ENCODE results near the gene RFWD3.
"Not testable (repeated sequence)": the region's sequence is repeated elsewhere in the genome, so short reads cannot be mapped to it uniquely, and the experiment has no call there.

Gene RFWD3

DNA sequence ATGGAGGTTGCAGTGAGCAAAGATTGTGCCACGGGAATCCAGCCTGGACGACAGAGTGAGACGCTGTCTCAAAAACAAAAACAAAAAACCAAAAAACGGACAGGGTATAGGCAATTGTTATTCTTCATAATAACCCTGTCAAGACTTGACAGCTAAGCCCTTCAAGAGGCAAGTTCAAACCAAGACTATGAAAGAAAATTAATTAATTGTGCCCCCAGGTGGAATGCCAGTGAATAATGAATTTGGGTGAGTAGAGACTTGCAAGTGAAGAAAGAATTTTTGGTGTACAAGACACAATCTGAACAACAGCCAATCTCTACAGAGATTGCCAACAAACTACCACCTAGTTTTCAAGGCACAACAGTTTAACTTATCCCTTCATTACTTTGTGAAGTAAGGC lies 6.3 kb downstream of the RFWD3 start:
- Histone ChIP-seq H3K9ac (ENCODE audit: low read length) (no peak overlapping the region), H3K36me3 (ENCODE audit: control insufficient read depth, insufficient read depth, low read length) (peaks cover 19% of the 10 kb centered on the region), H3K27ac (ENCODE audit: low read depth, low read length) (no peak overlapping the region), H3K56ac (ENCODE audit: low read length) (no peak overlapping the region), H3K4me1 (ENCODE audit: control insufficient read depth, low read depth, low read length) (no peaks in the 10 kb centered on the region), H2BK120ac (ENCODE audit: low read depth, low read length) (no peak overlapping the region), H2BK5ac (ENCODE audit: low read length) (no peak overlapping the region), H3K79me1 (ENCODE audit: low read length) (peaks cover 23% of the 10 kb centered on the region), H3K4me2 (ENCODE audit: low read length) (no peak overlapping the region), H4K8ac (ENCODE audit: low read depth, low read length) (no peak overlapping the region), H3K79me2 (ENCODE audit: control insufficient read depth, insufficient read depth, low read length) (peaks cover 73% of the 10 kb centered on the region), H2AK5ac (ENCODE audit: low read length) (no peak overlapping the region), H3K4me3 (ENCODE audit: low read length) (no peak overlapping the region), H3K27me3 (ENCODE audit: insufficient read depth, low read length, poor library complexity) (no peaks in the 10 kb centered on the region), H3K4ac (ENCODE audit: low read depth, low read length) (no peak overlapping the region), H3K23ac (ENCODE audit: low read length) (no peak overlapping the region), H2BK15ac (replicated peaks; ENCODE audit: low read depth) (no peak overlapping the region), H3K18ac (ENCODE audit: low read length) (no peak overlapping the region), H4K5ac (ENCODE audit: low read length) (no peak overlapping the region)
- DNase-seq, result no peak
- WGBS (ENCODE audit: extremely low coverage, insufficient coverage, low lambda C conversion rate), result no CpG with 5 or more reads among the region's 4 CpGs

GRCh38 chr16:74659041-74659440 lies 7.6 kb downstream of the RFWD3 start:
- Histone ChIP-seq H2BK5ac (ENCODE audit: low read length) (no peak overlapping the region), H3K36me3 (ENCODE audit: control insufficient read depth, insufficient read depth, low read length) (peaks cover 15% of the 10 kb centered on the region), H3K9ac (ENCODE audit: low read length) (no peak overlapping the region), H2AK5ac (ENCODE audit: low read length) (no peak overlapping the region), H4K5ac (ENCODE audit: low read length) (no peak overlapping the region), H2BK15ac (replicated peaks; ENCODE audit: low read depth) (no peak overlapping the region), H3K4me3 (ENCODE audit: low read length) (no peak overlapping the region), H3K4me2 (ENCODE audit: low read length) (no peak overlapping the region), H3K27ac (ENCODE audit: low read depth, low read length) (no peak overlapping the region), H3K4ac (ENCODE audit: low read depth, low read length) (no peak overlapping the region), H2BK120ac (ENCODE audit: low read depth, low read length) (no peak overlapping the region), H3K27me3 (ENCODE audit: insufficient read depth, low read length, poor library complexity) (no peaks in the 10 kb centered on the region), H3K79me1 (ENCODE audit: low read length) (peaks cover 18% of the 10 kb centered on the region), H3K79me2 (ENCODE audit: control insufficient read depth, insufficient read depth, low read length) (peaks cover 71% of the 10 kb centered on the region), H3K18ac (ENCODE audit: low read length) (no peak overlapping the region), H4K8ac (ENCODE audit: low read depth, low read length) (no peak overlapping the region), H3K4me1 (ENCODE audit: control insufficient read depth, low read depth, low read length) (no peaks in the 10 kb centered on the region), H3K23ac (ENCODE audit: low read length) (no peak overlapping the region), H3K56ac (ENCODE audit: low read length) (no peak overlapping the region)
- no CpG with 5 or more reads among the region's 2 CpGs for WGBS (ENCODE audit: extremely low coverage, insufficient coverage, low lambda C conversion rate)
- no peak for DNase-seq

DNA sequence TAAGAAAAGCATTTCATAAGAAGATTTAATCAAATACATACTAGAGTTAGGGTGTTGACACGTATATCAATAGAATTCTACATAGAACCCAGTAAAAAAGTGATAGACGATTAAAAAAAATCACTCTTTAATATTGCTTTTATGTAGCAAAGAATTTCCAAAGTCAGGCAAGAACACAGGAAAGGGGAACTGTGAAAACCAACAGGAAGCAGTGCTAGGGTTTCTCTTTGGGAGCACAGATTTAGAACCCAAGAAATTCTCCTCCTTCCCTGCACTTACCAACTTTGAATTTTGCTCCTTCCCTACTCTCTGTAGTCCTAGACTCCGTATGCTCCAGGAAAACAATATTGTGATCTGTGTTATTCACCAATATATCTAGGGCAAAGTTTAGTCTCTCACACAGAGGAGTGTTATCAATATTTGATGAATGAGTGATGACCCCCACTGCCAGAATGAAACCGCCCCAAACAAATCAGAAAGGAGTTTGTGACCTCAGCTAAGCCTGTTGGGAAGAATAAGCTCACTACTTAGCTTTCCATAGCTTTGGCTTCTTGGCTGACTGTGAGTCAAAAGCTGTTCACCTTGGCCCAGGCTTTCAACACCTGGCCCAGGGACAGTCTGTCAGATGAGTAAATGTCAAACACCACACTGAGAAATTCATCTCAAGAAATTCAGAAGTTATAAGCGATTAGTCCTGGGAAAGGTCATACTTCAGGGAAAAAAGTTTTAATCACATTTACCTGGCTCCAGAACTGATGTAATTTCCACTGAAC lies 8.6 kb downstream of the RFWD3 start:
- H2AK5ac ChIP-seq (ENCODE audit: low read length), result no peak overlapping the region
- H2BK120ac ChIP-seq (ENCODE audit: low read depth, low read length), result no peak overlapping the region
- peaks cover 14% of the 10 kb centered on the region for H3K79me1 ChIP-seq (ENCODE audit: low read length)
- H2BK5ac ChIP-seq (ENCODE audit: low read length), result no peak overlapping the region
- peaks cover 11% of the 10 kb centered on the region for H3K36me3 ChIP-seq (ENCODE audit: control insufficient read depth, insufficient read depth, low read length)
- no CpG with 5 or more reads among the region's 5 CpGs for WGBS (ENCODE audit: extremely low coverage, insufficient coverage, low lambda C conversion rate)
- H3K9ac ChIP-seq (ENCODE audit: low read length), result no peak overlapping the region
- H3K4me2 ChIP-seq (ENCODE audit: low read length), result no peak overlapping the region
- H3K4ac ChIP-seq (ENCODE audit: low read depth, low read length), result no peak overlapping the region
- H3K4me3 ChIP-seq (ENCODE audit: low read length), result no peak overlapping the region
- no peak overlapping the region for H3K56ac ChIP-seq (ENCODE audit: low read length)
- H3K79me2 ChIP-seq (ENCODE audit: control insufficient read depth, insufficient read depth, low read length), result peaks cover 66% of the 10 kb centered on the region
- no peaks in the 10 kb centered on the region for H3K4me1 ChIP-seq (ENCODE audit: control insufficient read depth, low read depth, low read length)
- no peak overlapping the region for H3K18ac ChIP-seq (ENCODE audit: low read length)
- H4K5ac ChIP-seq (ENCODE audit: low read length), result no peak overlapping the region
- no peak overlapping the region for H3K27ac ChIP-seq (ENCODE audit: low read depth, low read length)
- no peaks in the 10 kb centered on the region for H3K27me3 ChIP-seq (ENCODE audit: insufficient read depth, low read length, poor library complexity)
- H4K8ac ChIP-seq (ENCODE audit: low read depth, low read length), result no peak overlapping the region
- H3K23ac ChIP-seq (ENCODE audit: low read length), result no peak overlapping the region
- no peak for DNase-seq
- H2BK15ac ChIP-seq (replicated peaks; ENCODE audit: low read depth), result no peak overlapping the region

GRCh38 chr16:74654536-74655050 lies 12.1 kb downstream of the RFWD3 start:
- Histone ChIP-seq H3K4ac (ENCODE audit: low read depth, low read length) (no peak overlapping the region), H2BK120ac (ENCODE audit: low read depth, low read length) (no peak overlapping the region), H4K8ac (ENCODE audit: low read depth, low read length) (no peak overlapping the region), H3K79me1 (ENCODE audit: low read length) (peaks cover 13% of the 10 kb centered on the region), H3K27me3 (ENCODE audit: insufficient read depth, low read length, poor library complexity) (no peaks in the 10 kb centered on the region), H3K4me1 (ENCODE audit: control insufficient read depth, low read depth, low read length) (no peaks in the 10 kb centered on the region), H3K23ac (ENCODE audit: low read length) (no peak overlapping the region), H3K36me3 (ENCODE audit: control insufficient read depth, insufficient read depth, low read length) (peaks cover 4% of the 10 kb centered on the region), H3K4me2 (ENCODE audit: low read length) (no peak overlapping the region), H2AK5ac (ENCODE audit: low read length) (no peak overlapping the region), H3K79me2 (ENCODE audit: control insufficient read depth, insufficient read depth, low read length) (peaks cover 53% of the 10 kb centered on the region), H3K4me3 (ENCODE audit: low read length) (no peak overlapping the region), H2BK15ac (replicated peaks; ENCODE audit: low read depth) (no peak overlapping the region), H3K9ac (ENCODE audit: low read length) (peak overlapping the region; percentile 31), H3K27ac (ENCODE audit: low read depth, low read length) (no peak overlapping the region), H3K56ac (ENCODE audit: low read length) (no peak overlapping the region), H4K5ac (ENCODE audit: low read length) (no peak overlapping the region), H2BK5ac (ENCODE audit: low read length) (no peak overlapping the region), H3K18ac (ENCODE audit: low read length) (no peak overlapping the region)
- DNase-seq, result peak; percentile 63
- WGBS (ENCODE audit: extremely low coverage, insufficient coverage, low lambda C conversion rate), result no CpG with 5 or more reads among the region's 3 CpGs

DNA sequence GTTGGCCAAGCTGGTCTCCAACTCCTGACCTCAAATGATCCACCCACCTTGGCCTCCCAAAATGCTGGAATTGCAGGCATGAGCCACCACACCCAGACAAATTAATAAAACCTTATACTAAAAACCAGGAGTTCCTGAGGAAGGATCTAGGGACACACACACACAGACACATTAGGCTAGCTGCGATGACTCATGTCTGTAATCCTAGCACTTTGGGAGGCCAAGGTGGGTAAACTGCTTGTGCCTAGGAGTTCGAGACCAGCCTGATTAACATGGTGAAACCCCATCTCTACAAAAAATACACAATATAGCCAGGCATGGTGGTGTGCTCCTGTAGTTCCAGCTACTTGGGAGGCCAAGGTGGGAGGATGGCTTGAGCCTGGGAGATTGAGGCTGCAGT lies 13.8 kb downstream of the RFWD3 start:
- H4K8ac ChIP-seq (ENCODE audit: low read depth, low read length); H3K27ac ChIP-seq (ENCODE audit: low read depth, low read length); H3K36me3 ChIP-seq (ENCODE audit: control insufficient read depth, insufficient read depth, low read length); H3K18ac ChIP-seq (ENCODE audit: low read length); H3K4me3 ChIP-seq (ENCODE audit: low read length); H3K4me2 ChIP-seq (ENCODE audit: low read length); H3K27me3 ChIP-seq (ENCODE audit: insufficient read depth, low read length, poor library complexity); H2BK120ac ChIP-seq (ENCODE audit: low read depth, low read length); H3K4me1 ChIP-seq (ENCODE audit: control insufficient read depth, low read depth, low read length); H4K5ac ChIP-seq (ENCODE audit: low read length); H3K79me1 ChIP-seq (ENCODE audit: low read length); DNase-seq; H3K4ac ChIP-seq (ENCODE audit: low read depth, low read length); H2AK5ac ChIP-seq (ENCODE audit: low read length); H3K23ac ChIP-seq (ENCODE audit: low read length); H2BK5ac ChIP-seq (ENCODE audit: low read length); H3K9ac ChIP-seq (ENCODE audit: low read length); H2BK15ac ChIP-seq (replicated peaks; ENCODE audit: low read depth); H3K56ac ChIP-seq (ENCODE audit: low read length): not testable (repeated sequence)
- WGBS (ENCODE audit: extremely low coverage, insufficient coverage, low lambda C conversion rate), result no CpG with 5 or more reads among the region's 2 CpGs
- H3K79me2 ChIP-seq (ENCODE audit: control insufficient read depth, insufficient read depth, low read length), result peaks cover 37% of the 10 kb centered on the region

- Histone ChIP-seq H3K4ac (ENCODE audit: low read depth, low read length) (no peak overlapping the region), H2BK15ac (replicated peaks; ENCODE audit: low read depth) (no peak overlapping the region), H3K18ac (ENCODE audit: low read length) (no peak overlapping the region), H3K9ac (ENCODE audit: low read length) (no peak overlapping the region), H3K4me3 (ENCODE audit: low read length) (no peak overlapping the region), H4K5ac (ENCODE audit: low read length) (no peak overlapping the region), H3K4me2 (ENCODE audit: low read length) (no peak overlapping the region), H2BK5ac (ENCODE audit: low read length) (no peak overlapping the region), H3K27me3 (ENCODE audit: insufficient read depth, low read length, poor library complexity) (no peaks in the 10 kb centered on the region), H3K4me1 (ENCODE audit: control insufficient read depth, low read depth, low read length) (no peaks in the 10 kb centered on the region), H3K79me2 (ENCODE audit: control insufficient read depth, insufficient read depth, low read length) (peaks cover 34% of the 10 kb centered on the region), H2AK5ac (ENCODE audit: low read length) (no peak overlapping the region), H3K23ac (ENCODE audit: low read length) (no peak overlapping the region), H3K36me3 (ENCODE audit: control insufficient read depth, insufficient read depth, low read length) (peaks cover 6% of the 10 kb centered on the region), H4K8ac (ENCODE audit: low read depth, low read length) (no peak overlapping the region), H3K56ac (ENCODE audit: low read length) (no peak overlapping the region), H3K27ac (ENCODE audit: low read depth, low read length) (no peak overlapping the region), H2BK120ac (ENCODE audit: low read depth, low read length) (no peak overlapping the region), H3K79me1 (ENCODE audit: low read length) (peaks cover 10% of the 10 kb centered on the region)
- no CpG with 5 or more reads among the region's 1 CpG for WGBS (ENCODE audit: extremely low coverage, insufficient coverage, low lambda C conversion rate)
- DNase-seq, result no peak
Observed at GRCh38 chr16:74652249-74652648, 14.4 kb downstream of the RFWD3 start.

Measured in mesendoderm (in vitro differentiated cells).